Mucosa of rectum (tissue), 2 donors: ENCODE results near the gene SAPCD2.
"Not testable (repeated sequence)": the region's sequence is repeated elsewhere in the genome, so short reads cannot be mapped to it uniquely, and the experiment has no call there.

Source experiments
- H3K27ac ChIP-seq, 2 donors: one replicate each; pipeline ENCODE4 v1.7.0; 2013; ENCODE audit warnings: inconsistent platforms in 2 of 2, low read depth in 2 of 2, low read length in 2 of 2
- H3K27me3 ChIP-seq, 2 donors: one replicate each; pipeline ENCODE4 v1.7.0; 2013; ENCODE audit warnings: low read length in 2 of 2; ENCODE audit not compliant: control insufficient read depth in 2 of 2, insufficient read depth in 2 of 2
- H3K36me3 ChIP-seq, 2 donors: one replicate each; pipeline ENCODE4 v1.7.0; 2013; ENCODE audit warnings: low read length in 2 of 2; ENCODE audit not compliant: control insufficient read depth in 2 of 2, insufficient read depth in 2 of 2
- H3K4me1 ChIP-seq, 2 donors: one replicate each; pipeline ENCODE4 v1.7.0; 2013; ENCODE audit warnings: low read length in 2 of 2, mild to moderate bottlenecking in 1 of 2; ENCODE audit not compliant: control insufficient read depth in 2 of 2, insufficient read depth in 2 of 2
- H3K4me3 ChIP-seq, 2 donors: one replicate each; pipeline ENCODE4 v1.7.0; 2013; ENCODE audit warnings: low read length in 2 of 2
- H3K9ac ChIP-seq, 2 donors: one replicate each; pipeline ENCODE4 v1.7.0; 2013; ENCODE audit warnings: low read length in 2 of 2, low read depth in 1 of 2, mild to moderate bottlenecking in 1 of 2
- H3K9me3 ChIP-seq, 2 donors: one replicate each; pipeline ENCODE4 v1.7.0; 2013; ENCODE audit warnings: low read length in 2 of 2; ENCODE audit not compliant: control insufficient read depth in 2 of 2
- donor health status: healthy.
- donor health status: Normal muscosa, but diverticular disease.

The SAPCD2 gene

DNA sequence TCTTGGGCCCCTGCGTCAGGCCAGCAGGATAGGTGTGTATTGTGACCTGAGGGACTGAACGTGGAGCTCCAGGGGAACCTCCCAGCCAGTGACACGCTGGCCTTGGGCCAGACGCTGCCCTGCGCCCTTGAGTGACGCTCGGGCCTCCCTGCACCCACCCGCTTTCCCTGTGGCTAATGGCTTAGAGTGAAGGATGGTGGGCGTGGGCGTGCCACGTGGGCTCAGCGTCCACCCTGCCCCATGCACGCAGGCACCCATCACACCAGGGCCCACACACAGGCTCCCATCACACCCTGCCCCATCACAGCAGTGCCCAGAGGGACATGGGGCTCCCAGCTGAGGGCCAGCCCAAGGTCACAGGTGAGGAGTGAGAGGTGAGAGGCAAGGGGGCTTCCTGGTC lies 33.3 kb downstream of the SAPCD2 start:
- no peaks in the 10 kb centered on the region for H3K36me3 ChIP-seq
- H3K27me3 ChIP-seq, result no peaks in the 10 kb centered on the region
- H3K4me1 ChIP-seq, result peaks cover 9 to 15% of the 10 kb centered on the region in 2 donors
- H3K27ac ChIP-seq, result no peak overlapping the region
- no peak overlapping the region for H3K4me3 ChIP-seq
- H3K9ac ChIP-seq, result no peak overlapping the region
- no peaks in the 10 kb centered on the region for H3K9me3 ChIP-seq

GRCh38 chr9:137035937-137036336 lies 34.4 kb downstream of the SAPCD2 start:
- H3K9me3 ChIP-seq, result no peaks in the 10 kb centered on the region
- no peak overlapping the region for H3K4me3 ChIP-seq
- H3K36me3 ChIP-seq, result no peaks in the 10 kb centered on the region
- no peak overlapping the region for H3K9ac ChIP-seq
- H3K27me3 ChIP-seq, result no peaks in the 10 kb centered on the region
- peaks cover 14 to 22% of the 10 kb centered on the region in 2 donors for H3K4me1 ChIP-seq
- H3K27ac ChIP-seq, result no peak overlapping the region

DNA sequence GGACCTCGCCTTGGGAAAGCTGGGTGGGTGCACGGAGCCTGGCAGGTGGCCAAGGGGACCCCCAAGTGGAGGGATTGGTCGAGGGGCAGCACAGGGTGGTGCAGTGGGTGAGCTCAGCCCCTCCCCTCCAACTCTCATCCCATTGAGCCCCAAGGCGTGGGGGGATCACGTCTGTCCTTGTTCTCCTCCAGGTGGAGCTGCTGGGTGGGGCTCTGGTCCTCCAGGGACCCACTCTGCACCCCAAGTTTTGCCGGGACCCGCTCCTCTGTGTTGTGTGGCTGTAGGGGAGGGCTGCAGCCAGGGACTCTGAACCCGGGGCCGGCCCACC lies 34.9 kb downstream of the SAPCD2 start:
- H3K27ac ChIP-seq, result no peak overlapping the region
- H3K9ac ChIP-seq, result peak overlapping the region; percentile 34 to 61
- H3K4me1 ChIP-seq, result peaks cover 18 to 22% of the 10 kb centered on the region in 2 donors
- H3K4me3 ChIP-seq, result no peak overlapping the region
- no peaks in the 10 kb centered on the region for H3K9me3 ChIP-seq
- H3K27me3 ChIP-seq, result no peaks in the 10 kb centered on the region
- H3K36me3 ChIP-seq, result no peaks in the 10 kb centered on the region

GRCh38 chr9:137034709-137035506 lies 35.4 kb downstream of the SAPCD2 start:
- Histone ChIP-seq H3K9ac (peak overlapping the region; percentile 34 to 61), H3K9me3 (no peaks in the 10 kb centered on the region), H3K4me3 (peak overlapping the region in 1 of 2 donors; percentile 28), H3K4me1 (peaks cover 23 to 28% of the 10 kb centered on the region in 2 donors), H3K27me3 (no peaks in the 10 kb centered on the region), H3K27ac (peak overlapping the region; percentile 59 to 61), H3K36me3 (no peaks in the 10 kb centered on the region)

DNA sequence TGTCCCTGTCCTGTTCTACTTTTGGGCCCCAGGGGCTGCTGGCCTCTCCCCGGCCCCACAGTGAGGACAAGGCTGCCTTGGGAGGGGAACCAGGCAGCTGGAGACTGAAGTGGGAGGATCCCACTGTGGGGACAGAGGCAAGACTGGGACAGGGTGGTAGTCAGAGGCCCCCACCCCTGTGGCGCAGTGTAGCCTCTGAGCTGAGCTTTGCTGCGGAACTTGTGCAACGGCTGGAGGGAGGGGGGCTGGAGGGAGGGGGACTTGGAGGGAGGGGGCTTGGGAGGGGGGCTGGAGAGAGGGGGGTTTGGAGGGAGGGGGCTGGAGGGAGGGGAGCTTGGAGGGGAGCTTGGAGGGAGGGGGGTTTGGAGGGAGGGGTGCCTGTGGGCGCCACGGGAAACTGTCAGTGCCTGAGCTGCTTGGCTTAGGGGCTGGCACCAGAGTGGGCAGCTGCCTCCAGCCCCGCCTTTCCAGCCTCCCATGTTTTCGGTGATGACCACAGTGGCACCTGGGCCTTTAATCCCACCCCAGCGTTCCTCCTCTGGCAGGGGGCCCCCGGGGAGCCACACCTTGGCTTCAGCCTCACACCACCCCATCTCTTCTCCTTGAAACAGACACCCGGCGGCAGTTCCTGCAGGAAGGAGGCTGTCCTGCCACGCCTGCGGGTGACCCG lies 36.2 kb downstream of the SAPCD2 start:
- Histone ChIP-seq H3K9me3 (no peaks in the 10 kb centered on the region), H3K9ac (peak overlapping the region in 1 of 2 donors; percentile 61), H3K27me3 (no peaks in the 10 kb centered on the region), H3K4me1 (peaks cover 29 to 34% of the 10 kb centered on the region in 2 donors), H3K27ac (peak overlapping the region in 1 of 2 donors; percentile 59), H3K4me3 (peak overlapping the region in 1 of 2 donors; percentile 28), H3K36me3 (no peaks in the 10 kb centered on the region)

- not testable (repeated sequence) for H3K9ac ChIP-seq, H3K4me3 ChIP-seq, H3K36me3 ChIP-seq, H3K27me3 ChIP-seq, H3K9me3 ChIP-seq, H3K27ac ChIP-seq
- peaks cover 36 to 39% of the 10 kb centered on the region in 2 donors for H3K4me1 ChIP-seq
These were observed 36.9 kb downstream of the SAPCD2 start for GRCh38 chr9:137033481-137033880.

GRCh38 chr9:137032858-137033257 lies 37.5 kb downstream of the SAPCD2 start:
- Histone ChIP-seq H3K36me3 (no peaks in the 10 kb centered on the region), H3K4me3 (no peak overlapping the region), H3K4me1 (peaks cover 38 to 41% of the 10 kb centered on the region in 2 donors), H3K9ac (no peak overlapping the region), H3K27ac (peak overlapping the region in 1 of 2 donors; percentile 38), H3K9me3 (no peaks in the 10 kb centered on the region), H3K27me3 (no peaks in the 10 kb centered on the region)

- H3K4me3 ChIP-seq, result no peak within 1 kb of the TSS
These were observed 38.3 kb downstream of the SAPCD2 start, which contains the start of gene FUT7 for GRCh38 chr9:137031904-137032640. Gene FUT7, minus strand, starts transcription at chr9:137032088. Its CDS starts 97 bp downstream, at chr9:137031991.

DNA sequence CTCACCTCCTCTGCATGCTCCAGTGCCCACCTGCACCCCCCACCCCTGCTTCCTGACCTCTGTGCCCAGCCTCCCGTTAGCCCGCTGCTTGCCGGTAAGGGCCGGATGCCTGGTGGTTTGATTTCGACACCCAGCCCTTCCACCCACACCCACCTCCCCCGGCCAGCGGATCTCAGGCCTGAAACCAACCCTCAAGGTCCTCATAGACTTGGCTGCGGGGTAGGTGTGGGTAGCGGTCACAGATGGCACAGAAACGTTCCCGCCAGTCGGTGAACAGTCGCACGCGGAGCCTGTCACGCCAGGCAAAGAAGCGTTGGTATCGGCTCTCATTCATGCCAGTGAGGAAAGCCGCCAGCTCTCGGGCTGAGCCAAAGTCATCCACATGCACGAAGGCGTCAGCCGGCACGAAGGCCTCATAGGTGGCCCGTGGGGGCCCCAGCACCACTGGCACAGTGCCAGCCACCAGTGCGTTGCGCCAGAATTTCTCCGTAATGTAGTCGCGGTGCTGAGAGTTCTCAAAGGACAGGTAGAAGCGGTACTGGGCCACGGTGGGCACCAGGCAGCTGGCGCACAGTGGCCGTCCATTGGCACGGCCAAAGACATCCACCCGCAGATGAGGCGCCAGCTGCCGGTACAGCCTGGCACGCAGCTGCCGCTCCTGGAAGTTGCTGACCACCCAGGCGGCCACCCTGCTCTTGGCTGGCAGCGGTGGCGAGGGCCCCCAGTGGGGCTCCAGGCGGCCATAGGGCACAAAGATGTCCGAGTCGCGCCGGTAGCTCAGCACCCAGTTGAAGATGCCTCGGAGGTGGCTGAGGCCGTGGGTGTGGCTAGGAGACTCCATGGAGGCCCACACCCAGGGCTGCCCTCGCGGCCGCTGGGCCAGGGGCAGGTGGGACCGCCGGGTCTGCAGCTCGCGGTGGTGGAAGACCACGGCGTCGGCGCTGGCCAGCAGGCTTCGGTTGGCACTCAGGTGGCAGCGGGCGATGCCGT lies 39.5 kb downstream of the SAPCD2 start:
- no peaks in the 10 kb centered on the region for H3K9me3 ChIP-seq
- H3K9ac ChIP-seq, result no peak overlapping the region
- peaks cover 50 to 56% of the 10 kb centered on the region in 2 donors for H3K4me1 ChIP-seq
- H3K36me3 ChIP-seq, result no peaks in the 10 kb centered on the region
- no peak overlapping the region for H3K27ac ChIP-seq
- H3K4me3 ChIP-seq, result peak overlapping the region in 1 of 2 donors; percentile 31
- H3K27me3 ChIP-seq, result no peaks in the 10 kb centered on the region

More at GRCh38 chr9:137031904-137032640, 38.3 kb downstream of the SAPCD2 start, which contains the start of gene FUT7:
- H3K27ac ChIP-seq, result peak within 1 kb of the TSS in 1 of 2 donors; percentile 38
- H3K9me3 ChIP-seq, result no peaks in the 10 kb centered on the region
- peaks cover 44 to 47% of the 10 kb centered on the region in 2 donors for H3K4me1 ChIP-seq
- H3K9ac ChIP-seq, result no peak within 1 kb of the TSS
- no peaks in the 10 kb centered on the region for H3K27me3 ChIP-seq
- no peaks in the 10 kb centered on the region for H3K36me3 ChIP-seq
